Hepatic stellate cell (primary cell): ENCODE measurements around the gene GPR151.
"Not testable (repeated sequence)": the region's sequence is repeated elsewhere in the genome, so short reads cannot be mapped to it uniquely, and the experiment has no call there.

Experiments used
- DNase-seq: peaks from one replicate; pipeline ENCODE4 v3.0.0; 2011; ENCODE audit warnings: low spot score

Gene GPR151

DNA sequence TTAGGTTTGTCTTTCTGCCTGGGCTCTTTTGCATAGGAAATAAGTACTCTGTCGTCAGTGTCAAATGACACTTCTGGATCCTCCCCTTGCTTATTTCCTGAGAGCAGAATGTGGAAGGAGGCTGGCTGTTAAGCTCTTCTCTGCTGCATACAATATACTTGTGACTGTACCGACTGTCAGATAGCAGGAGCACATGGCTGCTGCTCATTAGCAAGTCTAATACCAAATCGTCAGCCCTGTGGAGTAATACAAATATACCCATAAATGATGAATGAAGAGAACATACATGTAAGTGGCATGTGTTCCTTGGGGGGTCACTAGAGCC, at the start of gene GPR151:
TSS of gene GPR151 (minus strand) at position 40 of the 325 bp plus-strand sequence. CDS start 77 bp downstream, outside the sequence.
- no peak for DNase-seq

DNA sequence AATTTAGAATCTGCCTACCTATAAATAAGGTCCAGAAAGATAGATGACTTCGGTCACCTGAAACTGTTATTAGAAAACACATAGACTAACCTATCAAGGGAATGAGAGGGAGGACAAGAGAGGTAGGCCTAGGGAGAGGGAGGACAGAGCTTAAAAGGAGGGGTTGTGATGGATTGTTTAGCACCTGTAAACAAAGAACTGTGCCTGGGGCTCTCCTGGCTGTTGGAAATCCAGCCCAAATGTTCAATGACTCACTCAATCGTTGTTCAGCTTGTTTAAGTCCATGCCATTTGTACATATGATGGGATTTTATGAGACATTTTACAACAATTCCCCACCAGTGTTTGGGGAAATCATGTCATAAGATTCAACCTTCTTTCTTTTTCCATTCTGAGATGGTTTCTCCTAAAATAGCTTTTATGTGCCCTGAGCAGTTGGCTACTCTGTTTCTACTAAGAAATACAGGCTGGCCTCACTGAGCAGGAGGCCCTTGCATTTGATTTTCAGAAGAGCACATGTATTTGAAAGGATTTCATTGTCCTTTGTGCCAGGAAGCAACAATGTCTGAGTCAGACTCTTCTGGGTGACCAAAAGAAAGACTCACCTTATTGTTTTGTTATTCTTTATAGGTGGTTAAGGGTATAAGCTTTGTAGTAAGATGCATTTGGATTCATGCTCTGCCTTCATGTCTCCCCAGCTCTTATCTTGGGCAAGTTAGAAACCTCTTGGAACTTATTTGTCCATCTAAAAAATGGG, 48.2 kb upstream of the GPR151 start:
- no peak for DNase-seq

DNA sequence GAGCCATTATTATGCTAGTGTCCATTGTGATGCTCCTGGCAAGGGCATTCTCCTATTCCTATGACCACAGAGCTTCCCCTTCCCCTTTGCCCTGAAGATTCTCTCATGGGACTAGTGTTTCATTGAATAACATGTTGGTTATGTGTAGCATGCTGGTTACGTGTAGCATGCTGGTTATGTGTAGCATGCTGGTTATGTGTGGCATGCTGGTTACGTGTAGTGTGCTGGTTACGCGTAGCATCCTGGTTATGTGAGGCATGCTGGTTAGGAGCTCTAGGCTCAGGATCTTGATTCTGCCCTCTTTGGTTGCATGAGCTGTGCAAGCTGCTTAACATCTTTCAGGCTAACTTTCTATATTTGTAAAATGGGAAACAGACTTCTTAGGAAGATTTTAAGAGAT, 46.5 kb upstream of the GPR151 start:
- DNase-seq: no peak

DNA sequence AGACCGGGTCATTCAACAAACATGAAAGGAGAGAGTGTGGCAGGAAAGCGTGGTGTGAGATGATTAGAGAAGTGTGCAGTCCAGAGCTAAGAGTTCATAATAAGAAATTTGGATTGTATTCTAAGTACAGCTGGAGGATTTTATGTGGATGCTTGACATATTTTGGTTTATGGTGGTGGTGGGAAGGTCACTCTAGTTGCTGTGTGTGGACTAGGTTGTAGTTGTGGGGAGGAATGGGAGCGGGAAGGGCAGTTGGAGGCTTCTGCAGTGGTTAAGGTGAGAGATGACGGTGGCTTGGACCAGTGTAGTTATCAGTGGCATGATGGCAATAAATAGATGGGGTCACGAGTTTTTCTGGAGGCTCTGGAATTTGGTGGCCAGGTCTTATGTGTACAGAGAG, 45.7 kb upstream of the GPR151 start:
- DNase-seq: no peak

DNA sequence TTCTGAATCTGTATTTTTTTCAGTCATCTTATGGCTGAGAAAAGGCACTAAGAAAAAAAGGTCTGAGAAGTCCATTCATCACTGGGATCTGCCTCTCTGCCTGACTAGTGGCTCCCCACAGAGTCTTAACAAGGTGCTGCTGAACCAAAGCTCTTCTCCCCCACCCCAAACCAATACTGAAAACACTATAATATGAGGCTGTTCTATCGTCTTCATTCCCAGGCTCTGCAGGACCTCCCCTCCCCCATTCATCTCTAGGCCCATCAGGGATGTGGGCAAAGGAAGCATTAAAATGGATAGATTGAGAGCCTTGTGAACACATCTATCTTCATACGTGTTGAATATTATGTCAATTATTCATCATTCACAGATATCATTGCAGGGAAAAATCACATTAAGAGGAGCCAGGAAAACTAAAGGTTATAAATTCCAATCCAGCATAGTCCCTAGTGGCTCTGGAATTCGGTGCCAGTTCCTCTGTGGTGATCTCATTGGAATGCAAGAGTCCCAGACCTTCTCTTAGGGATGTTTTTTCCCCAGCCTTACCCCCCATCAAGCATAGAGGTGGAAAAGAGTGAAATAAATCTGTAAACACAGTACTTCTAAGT, 44.3 kb upstream of the GPR151 start:
- DNase-seq: peak; percentile 13

DNA sequence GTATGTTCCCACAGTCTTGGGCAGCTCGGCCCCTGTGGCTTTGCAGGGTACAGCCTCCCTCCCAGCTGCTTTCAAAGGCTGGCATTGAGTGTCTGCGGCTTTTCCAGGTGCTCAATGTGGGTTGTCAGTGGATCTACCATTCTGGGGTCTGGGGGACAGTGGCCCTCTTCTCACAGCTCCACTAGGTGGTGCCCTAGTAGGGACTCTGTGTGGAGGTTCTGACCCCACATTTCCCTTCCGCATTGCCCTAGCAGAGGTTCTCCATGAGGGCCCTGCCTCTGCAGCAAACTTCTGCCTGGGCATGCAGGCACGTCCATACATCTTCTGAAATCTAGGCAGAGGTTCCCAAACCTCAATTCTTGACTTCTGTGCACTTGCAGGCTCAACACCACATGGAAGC, 40.9 kb upstream of the GPR151 start:
- not testable (repeated sequence) for DNase-seq

DNA sequence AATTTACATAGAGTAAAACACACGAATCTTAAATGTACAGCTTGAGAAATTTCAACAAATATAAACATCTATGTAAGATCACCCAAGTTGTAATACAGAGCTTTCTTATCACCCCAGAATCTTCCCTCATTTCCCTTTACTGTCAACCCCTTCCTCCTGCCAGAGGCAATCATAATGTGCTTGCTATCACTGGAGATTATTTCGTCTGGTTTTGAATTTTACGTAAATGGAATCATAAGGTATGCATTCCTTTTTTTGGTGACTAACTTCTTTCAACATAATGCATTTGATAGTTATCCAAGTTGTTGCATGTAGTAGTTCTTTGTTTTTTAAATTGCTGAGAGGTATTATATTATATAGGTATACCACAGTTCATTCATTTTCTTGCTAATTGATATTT, 37.5 kb upstream of the GPR151 start:
- DNase-seq: no peak

DNA sequence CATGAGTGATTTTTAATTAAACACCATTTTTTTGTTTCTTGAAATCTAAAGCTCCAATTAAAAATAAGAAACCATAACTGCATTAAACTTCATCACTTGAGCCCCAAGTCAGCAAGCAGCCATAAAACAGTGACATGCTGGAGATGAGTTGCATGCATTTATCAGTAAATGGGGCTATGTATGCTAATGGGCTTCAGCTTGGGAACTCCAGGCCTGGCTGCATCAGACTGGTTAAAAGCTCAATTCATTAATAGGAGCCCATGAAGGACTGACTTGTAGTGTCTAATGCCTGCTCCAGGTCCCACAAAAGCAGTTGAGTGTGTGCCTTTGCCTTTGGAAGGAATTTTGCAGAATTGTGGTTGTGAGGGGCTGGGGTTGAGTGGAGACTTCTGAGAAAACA, 33.6 kb upstream of the GPR151 start:
- DNase-seq: no peak

DNA sequence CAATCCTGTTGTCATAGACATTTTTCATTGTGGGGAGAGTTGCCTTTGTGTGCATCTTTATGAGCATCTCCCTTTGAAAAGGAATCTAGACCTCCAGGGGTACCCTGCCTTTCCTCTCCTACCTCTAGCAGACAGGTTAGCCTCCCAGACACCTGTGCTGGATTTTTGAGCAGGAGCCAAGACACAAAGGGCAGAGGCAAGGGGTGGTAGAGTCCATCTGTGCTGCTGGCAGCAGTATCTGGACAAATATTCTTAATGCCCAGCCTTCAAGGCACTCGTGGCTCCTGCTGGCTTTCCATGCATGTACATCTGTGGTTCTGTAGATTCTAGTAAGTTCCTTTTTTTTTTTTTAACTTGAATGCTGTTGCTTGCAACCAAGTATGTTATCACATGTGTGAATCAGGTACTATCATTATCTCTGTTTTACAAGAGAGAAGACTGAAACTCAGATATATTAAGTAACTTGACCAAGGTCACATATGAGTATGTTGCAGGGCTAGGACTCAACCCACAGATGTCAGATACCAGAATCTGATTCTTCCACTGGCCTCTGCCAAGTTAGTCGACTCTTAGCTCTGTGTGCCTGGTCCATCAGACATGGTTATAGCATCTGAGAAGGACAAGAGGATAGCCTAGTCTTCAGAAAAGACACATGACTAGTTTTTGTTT, 32.9 kb upstream of the GPR151 start:
- DNase-seq: no peak

DNA sequence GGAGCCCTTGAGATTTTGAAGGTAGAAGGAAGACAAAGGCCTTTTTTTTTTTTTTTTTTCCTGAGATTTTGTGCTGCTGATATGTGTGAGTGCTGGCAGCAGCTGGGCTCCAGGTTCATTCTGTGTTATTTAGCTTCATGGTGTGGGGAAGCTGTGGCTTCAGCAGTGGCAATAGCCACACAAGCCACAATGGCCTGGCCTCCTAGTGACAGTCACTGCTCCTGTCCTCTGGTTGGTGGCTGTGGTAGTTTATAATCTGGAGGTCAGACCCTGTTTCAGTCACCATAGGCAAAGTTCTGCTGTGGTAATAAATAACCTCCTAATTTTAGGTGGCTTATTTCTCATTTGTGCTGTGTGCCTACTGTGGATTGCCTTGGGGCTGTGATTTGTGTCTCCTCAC, 28.2 kb upstream of the GPR151 start:
- DNase-seq: no peak

DNA sequence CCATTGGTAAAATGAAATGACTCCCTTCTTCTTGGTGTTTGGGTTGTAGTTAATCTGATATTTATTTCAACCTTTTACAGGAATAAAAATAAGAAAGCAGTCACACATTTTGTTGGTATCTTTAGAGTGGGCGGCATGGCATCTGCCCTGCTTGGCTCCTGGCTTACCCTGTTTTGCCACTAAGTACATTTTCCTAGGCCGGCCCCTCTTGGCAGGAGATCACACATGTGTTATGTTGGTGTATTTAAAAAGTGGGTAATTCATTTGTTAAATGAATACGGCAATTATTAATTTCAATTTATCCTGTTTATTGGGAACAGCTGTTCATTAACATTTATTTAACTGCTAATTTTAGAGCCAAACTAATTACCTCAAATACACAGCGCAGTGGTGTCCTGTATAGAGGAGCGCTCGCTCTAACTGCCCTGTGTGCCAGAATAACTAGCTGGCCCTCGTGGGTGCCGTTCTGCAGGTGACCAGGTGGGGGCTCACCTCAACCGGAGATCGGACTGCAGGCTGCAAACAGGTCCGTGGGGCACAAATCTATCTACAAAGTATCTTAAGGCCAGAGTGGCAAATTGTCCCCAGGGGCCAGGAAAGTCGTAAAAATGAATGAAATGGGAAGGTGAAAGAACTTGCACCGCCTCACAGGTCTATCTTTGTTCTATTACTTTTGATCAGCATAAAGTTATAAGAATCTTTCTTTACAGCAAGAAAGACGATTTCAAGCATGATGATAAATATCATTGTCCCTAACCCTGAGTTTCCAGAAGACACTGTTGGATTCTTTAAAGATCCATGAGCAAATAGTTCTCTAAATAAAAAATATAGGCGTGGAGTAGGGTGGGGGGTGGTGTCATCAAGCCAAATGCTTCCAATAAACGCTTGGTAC, 26.2 kb upstream of the GPR151 start:
- peak; percentile 47 for DNase-seq

DNA sequence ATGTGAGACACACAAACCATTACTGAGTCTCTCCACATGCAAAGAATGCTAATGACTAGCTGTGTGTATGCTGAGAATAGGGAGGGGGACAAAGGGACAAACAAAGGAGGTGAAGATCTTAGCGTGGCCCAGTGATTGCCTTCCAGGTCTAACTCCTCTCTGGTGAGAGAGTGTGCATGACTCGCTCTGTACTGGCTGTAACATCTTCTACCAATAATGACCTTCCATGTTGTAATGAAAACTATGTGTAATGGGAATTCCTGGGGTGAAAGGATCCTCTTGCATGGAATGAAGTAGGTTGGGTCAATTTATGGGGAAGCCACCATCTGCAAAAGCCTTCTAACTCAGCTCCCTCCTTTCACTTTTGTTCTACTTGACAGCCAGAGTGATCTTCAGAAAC, 24.4 kb upstream of the GPR151 start:
- DNase-seq: no peak

DNA sequence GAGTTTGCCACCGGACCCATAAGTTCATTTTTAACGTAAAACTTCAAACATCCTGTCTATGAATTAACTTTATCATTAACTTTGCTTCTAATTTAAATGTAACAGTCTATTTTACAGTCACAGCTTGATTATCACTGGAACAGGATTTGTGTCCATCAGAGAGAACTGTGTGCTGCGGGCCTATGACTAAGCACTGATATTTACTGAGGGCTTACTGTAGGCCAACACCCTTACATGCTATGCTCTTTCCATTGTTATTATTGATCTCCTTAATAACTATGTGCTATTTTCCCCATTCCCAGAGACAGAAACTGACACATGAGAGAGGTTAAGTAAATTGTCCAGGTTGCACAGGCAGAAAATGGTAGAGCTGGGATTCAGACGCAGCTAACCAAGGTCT, 24.0 kb upstream of the GPR151 start:
- no peak for DNase-seq

DNA sequence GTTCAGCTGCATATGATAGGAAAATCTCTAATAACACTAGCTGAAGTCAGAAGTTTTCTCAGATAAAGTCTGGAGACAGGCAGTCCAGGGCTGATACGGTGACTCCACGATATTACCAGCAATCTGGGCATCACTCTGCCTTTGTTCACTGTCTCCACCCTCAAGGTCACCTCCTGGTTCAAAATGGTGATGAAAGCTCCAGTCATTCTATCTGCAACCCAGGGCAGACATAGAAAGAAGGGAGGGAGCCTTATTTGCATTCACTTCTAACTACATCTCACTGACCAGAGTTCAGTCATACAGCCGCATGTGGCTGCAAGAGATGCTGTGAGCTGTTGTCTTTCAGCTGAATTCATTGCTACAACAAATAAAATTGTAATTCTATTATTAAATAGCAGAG, 22.4 kb upstream of the GPR151 start:
- no peak for DNase-seq

DNA sequence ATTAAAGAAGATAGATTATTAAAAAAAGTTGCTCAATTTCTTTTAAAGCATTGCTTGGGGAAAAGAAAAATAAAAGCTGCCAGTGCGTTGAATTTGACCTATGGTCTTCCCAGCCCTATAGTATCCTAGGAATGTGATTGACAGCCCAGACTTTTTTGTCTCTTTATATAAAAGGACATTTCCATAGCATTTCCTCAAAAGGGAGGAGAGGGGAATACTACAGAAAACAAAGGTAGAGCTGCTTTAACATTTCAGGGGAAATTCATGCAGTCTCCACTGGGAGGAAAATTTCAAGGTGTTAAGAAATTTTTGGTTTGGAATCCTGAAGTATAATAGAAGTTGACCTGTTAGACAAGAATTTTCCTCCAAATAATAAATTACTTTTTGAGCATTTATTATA, 17.9 kb upstream of the GPR151 start:
- no peak for DNase-seq

DNA sequence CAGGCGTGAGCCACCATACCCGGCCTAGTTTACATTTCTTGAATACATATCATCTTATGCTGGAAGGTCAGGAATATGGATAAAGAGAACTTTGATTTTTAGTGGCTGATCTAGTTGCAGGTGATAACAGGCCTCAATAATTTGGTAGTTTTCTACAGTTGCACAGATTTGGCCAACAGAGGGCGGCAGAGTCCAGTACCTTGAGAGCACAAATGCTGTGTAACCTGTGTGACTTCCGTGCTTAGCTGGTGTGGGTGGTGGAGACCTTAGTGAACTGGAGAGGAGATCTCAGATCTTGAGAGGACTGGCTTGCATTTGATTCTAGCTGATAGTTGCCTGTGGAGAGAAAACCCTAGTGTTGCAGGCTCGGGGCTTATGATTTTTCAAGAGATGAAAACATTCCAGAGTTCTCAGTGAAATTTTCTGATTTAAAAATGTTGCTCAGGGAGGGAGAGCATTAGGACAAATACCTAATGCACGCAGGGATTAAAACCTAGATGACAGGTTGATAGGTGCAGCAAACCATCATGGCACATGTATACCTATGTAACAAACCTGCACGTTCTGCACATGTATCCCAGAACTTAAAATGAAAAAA, 17.4 kb upstream of the GPR151 start:
- DNase-seq: peak; percentile 32

DNA sequence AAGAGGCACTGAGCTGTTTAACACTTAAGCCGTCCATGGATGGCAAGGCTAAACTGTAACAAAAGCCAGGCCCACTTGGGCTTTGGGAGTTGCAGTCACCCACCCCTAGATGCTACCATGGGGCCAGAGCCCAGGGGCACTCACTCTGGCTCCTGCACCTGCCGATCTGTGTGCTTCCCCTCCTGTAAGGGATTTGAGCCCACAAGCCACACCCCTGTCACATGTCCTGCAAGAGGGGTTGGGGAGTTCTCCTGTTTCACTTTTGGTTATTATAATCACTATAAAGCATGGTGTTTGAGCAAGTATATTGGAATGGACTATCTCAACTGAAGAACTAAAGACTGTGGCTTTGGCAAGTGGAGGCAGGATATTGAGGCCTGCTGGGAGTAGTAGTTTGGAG, 14.0 kb upstream of the GPR151 start:
- DNase-seq: no peak

DNA sequence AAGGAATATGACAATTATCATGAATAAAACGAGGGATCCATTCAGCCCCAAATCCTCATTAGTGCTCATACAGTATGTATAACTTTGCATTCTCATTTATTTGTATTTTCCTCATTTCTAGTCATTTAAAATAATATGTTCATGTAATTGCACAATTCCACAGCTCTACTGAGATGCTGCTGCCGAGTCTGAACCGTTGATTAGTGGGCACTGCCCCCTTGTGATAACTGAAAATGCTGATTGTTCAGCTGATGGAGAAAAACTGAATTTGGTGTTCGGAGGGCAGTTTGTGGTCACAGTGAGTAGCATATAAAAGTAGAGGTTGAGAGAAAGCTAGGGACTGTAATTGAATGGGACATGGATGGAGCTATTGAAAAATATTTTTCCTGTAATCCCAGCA, 12.2 kb upstream of the GPR151 start:
- no peak for DNase-seq

DNA sequence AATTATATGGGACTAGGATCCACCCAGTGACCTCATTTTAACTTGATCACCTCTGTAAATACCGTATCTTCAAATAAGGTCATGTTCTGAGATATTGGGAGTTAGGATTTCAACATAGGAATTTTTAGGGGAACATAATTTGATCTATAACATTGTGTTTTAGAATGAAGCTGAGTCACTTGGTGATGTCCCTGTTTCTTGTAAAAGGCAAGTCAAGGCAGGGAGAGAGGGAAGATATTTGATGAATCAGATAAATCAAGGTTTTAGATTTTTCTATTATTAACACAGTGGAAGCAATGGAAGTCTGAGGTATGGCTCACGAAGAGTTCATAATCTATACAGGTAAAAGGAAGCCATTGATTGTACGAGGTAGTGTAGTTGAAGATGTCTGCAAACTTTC, 11.8 kb upstream of the GPR151 start:
- DNase-seq: no peak

DNA sequence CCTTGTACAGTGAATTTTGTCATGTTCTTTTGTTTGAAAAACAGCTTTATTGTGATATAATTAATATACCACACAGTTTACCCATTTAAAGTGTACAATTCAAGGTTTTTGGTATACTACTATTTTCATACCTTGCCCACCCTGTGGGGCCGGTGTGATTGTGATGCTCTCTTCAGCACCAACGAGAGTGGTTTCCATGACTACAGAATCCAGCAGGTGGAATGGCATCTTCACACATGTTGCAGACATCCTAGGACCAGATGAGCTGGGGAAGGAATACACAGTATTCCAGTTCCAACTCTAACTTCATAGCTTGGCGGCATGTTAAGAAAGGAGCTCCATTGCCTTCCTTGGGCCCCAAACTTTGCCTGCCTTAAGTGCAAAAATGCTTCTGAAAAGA, 7.7 kb upstream of the GPR151 start:
- DNase-seq: no peak

DNA sequence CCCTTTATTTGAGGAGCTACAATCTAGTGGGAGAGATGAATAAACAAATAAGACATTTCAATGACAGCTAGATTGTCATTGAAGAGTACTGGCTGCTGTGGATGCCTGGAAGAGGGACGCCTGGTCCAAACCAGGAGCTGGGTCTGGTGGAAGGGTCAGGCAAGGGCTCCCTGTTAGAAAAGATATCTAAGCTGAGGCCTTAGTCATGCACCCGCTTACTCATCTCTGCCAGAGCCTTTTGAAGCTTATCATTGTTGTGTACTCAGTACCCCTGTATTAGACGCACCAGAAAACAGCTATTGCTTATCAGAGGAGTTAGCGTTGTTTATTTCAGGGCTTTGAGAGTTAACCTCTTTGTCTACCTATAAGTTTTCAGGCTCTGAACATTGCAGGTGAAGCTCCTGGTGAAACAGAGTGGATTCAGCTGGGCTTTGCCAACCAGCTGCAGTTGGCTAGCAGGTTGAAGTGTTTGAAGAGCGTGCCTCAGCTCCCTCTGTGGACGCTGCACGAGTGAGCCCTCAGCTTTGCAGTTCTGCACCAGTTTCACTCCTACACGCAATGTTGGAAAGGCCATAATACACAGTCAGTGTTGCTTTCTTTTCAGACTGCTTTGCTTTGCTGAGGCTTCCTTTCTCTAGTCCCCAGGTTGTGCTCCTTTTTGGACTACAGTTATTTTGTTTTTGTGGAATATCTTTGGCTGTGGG, 5.6 kb upstream of the GPR151 start:
- no peak for DNase-seq

DNA sequence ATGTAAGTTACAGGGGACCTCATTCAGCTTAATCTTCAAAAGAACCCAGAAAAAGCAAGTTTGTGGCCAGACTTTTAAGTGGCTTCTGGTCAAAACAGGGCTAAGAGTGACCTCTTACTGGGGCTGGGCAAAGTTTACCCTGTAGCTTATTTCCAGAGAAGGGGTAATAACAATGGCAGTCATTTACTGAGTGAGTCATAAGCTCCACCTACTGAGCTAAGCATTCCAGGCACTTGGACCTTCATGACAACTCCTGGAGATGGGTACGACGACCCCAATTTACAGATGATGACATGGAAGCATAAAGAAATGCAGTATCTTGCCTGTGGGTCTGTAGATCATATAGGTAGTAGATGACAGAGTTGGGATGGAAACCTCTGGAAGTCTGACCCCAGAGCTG, 4.7 kb upstream of the GPR151 start:
- DNase-seq: no peak
